Stimulated activated CD4-positive, alpha-beta T cell treated with anti-CD3 and anti-CD28 coated beads, TNF-alpha, amount 100 ng/mL, for 24 hours (primary cell): ENCODE data around the gene SYCN.

Experiments used
- DNase-seq, 3 experiments: peaks; one replicate each; pipeline ENCODE4 v3.0.0-alpha.2; 2020; ENCODE audit warnings: low read depth in 3 of 3

The SYCN gene

GRCh38 chr19:39171479-39172465 is 32.3 kb downstream of the SYCN start:
- no peak for DNase-seq

GRCh38 chr19:39170386-39171231 is 33.5 kb downstream of the SYCN start:
- no peak for DNase-seq

- no peak for DNase-seq
Measured at GRCh38 chr19:39169143-39169810, 34.8 kb downstream of the SYCN start.

- no peak for DNase-seq
Measured at GRCh38 chr19:39168258-39169142, 35.6 kb downstream of the SYCN start.

GRCh38 chr19:39167461-39168257 is 36.4 kb downstream of the SYCN start:
- DNase-seq, result no peak

- DNase-seq, result no peak
Measured at GRCh38 chr19:39166571-39167391, 37.3 kb downstream of the SYCN start.

GRCh38 chr19:39165857-39166256 is 38.2 kb downstream of the SYCN start:
- DNase-seq, result no peak

GRCh38 chr19:39164289-39164688 is 39.8 kb downstream of the SYCN start:
- no peak for DNase-seq

- no peak for DNase-seq
Measured at GRCh38 chr19:39163621-39164020, 40.4 kb downstream of the SYCN start.

- no peak for DNase-seq
Measured at GRCh38 chr19:39162441-39163043, 41.5 kb downstream of the SYCN start.

GRCh38 chr19:39160889-39161672 is 43.0 kb downstream of the SYCN start:
- no peak for DNase-seq

- DNase-seq, result no peak
Measured at GRCh38 chr19:39160523-39160861, 43.6 kb downstream of the SYCN start.

- DNase-seq, result no peak
Measured at GRCh38 chr19:39158646-39159260, 45.3 kb downstream of the SYCN start.

GRCh38 chr19:39157997-39158389 is 46.1 kb downstream of the SYCN start:
- no peak for DNase-seq

GRCh38 chr19:39157275-39157996 is 46.6 kb downstream of the SYCN start:
- no peak for DNase-seq

GRCh38 chr19:39156326-39157230 is 47.5 kb downstream of the SYCN start:
- DNase-seq, result no peak
